Measurements from ENCODE around the gene MEOX2. TPM values are rescaled to one million over a fixed set of nuclear protein-coding genes. Genes with fewer than 3 reads are reported as not detected.

Gene MEOX2
- total and polyA plus RNA-seq, 10 of the 15 experiments (the other 5 are each of a cell fraction or from before 2014, with no cell fraction given) = not detected

DNA sequence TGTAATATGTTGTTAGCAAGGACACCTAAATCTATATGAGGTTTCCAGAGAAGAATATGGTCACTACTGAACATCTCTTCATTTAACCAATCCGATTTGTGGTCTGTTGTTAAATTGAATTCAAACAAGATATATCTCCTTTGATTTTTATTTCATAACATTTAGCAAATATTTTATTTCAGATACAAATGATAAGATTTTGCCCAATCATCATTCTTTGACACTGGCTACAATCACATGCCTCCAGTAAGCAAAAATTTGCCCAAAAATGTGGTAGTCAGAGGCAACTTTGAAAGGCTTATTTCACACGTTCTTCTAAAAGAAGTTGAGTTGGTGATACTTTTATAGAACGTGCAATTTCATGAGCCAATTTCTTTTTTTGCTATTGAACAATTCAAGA lies 79.9 kb downstream of the MEOX2 start:
- CTCF ChIA-PET = no interaction called here
- no peak overlapping the region for H3K9ac ChIP-seq (ENCODE audit: control insufficient read depth, insufficient read depth, low read length)
- WGBS (ENCODE audit: insufficient coverage, insufficient replicate concordance, low lambda C conversion rate, missing lambda C conversion rate) = 7% methylated on average over 3 of the region's 3 CpGs

DNA sequence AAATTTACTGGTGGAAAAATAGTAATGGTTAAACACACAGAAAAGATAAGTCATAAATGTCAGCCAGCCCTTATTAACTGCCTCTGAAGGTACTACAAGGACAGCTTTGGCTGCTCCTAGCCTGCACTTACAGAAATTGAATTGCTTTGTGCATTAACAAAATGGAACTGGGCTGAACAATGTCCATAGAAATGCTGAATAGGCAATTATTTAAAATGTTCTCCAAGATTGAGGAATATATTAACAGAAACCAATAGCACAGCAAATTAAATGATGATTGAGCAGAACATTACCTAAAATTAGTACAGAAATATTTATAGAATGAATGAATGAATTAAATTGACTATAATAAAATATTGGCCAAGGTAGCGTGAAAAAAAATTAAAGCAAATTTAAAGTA lies 82.3 kb downstream of the MEOX2 start:
- H3K9ac ChIP-seq (ENCODE audit: control insufficient read depth, insufficient read depth, low read length) = no peak overlapping the region
- DNase-seq (ENCODE audit: low read depth, low spot score) (no peak), FAIRE-seq (no peak), ATAC-seq (no peak)
- in situ Hi-C loops (cut with MboI) = no loop called here
- H3K4me1 ChIP-seq (ENCODE audit: control insufficient read depth, insufficient read depth, low read length) = no peaks in the 10 kb centered on the region
- H3K27ac ChIP-seq (ENCODE audit: control insufficient read depth, insufficient read depth) = no peak overlapping the region
- H3K4me3 ChIP-seq = no peak overlapping the region
- ChIA-PET POLR2A (no interaction called here), SMC1A (ENCODE audit: uncharacterized antibody, unreplicated experiment) (interaction anchor here (1.0 to 1.1 kb wide), 3 partner anchors 8 to 51 kb away, joined by 3 to 6 read pairs (median 3); no protein-coding TSS in a partner anchor), CTCF (no interaction called here), RAD21 (ENCODE audit: unreplicated experiment) (no interaction called here)
- no TSS peak for BruUV-seq (replicated peaks)
- intact Hi-C loops (cut with micrococcal nuclease; ENCODE audit: unreplicated experiment) = no loop called here
- 85% methylated on average over 1 of the region's 1 CpG for WGBS (ENCODE audit: insufficient coverage, insufficient replicate concordance, low lambda C conversion rate, missing lambda C conversion rate)
- H3K4me2 ChIP-seq (ENCODE audit: control insufficient read depth, insufficient read depth) = no peak overlapping the region
- TF ChIP-seq SMAD5 (IDR thresholded peaks at IDR 0.05; ENCODE audit: low read depth) (no peak), BRCA1 (IDR thresholded peaks at IDR 0.05; ENCODE audit: low read depth, low read length) (no peak), MXI1 (IDR thresholded peaks at IDR 0.05; ENCODE audit: low read depth, low read length) (no peak), CHD2 (IDR thresholded peaks at IDR 0.05; ENCODE audit: borderline replicate concordance, low read depth, low read length) (no peak), LARP7 (IDR thresholded peaks at IDR 0.05) (no peak)
- TF ChIP-seq, protein P1, sequence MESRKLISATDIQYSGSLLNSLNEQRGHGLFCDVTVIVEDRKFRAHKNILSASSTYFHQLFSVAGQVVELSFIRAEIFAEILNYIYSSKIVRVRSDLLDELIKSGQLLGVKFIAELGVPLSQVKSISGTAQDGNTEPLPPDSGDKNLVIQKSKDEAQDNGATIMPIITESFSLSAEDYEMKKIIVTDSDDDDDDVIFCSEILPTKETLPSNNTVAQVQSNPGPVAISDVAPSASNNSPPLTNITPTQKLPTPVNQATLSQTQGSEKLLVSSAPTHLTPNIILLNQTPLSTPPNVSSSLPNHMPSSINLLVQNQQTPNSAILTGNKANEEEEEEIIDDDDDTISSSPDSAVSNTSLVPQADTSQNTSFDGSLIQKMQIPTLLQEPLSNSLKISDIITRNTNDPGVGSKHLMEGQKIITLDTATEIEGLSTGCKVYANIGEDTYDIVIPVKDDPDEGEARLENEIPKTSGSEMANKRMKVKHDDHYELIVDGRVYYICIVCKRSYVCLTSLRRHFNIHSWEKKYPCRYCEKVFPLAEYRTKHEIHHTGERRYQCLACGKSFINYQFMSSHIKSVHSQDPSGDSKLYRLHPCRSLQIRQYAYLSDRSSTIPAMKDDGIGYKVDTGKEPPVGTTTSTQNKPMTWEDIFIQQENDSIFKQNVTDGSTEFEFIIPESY (IDR thresholded peaks at IDR 0.05) = no peak
- TF ChIP-seq, protein P2, sequence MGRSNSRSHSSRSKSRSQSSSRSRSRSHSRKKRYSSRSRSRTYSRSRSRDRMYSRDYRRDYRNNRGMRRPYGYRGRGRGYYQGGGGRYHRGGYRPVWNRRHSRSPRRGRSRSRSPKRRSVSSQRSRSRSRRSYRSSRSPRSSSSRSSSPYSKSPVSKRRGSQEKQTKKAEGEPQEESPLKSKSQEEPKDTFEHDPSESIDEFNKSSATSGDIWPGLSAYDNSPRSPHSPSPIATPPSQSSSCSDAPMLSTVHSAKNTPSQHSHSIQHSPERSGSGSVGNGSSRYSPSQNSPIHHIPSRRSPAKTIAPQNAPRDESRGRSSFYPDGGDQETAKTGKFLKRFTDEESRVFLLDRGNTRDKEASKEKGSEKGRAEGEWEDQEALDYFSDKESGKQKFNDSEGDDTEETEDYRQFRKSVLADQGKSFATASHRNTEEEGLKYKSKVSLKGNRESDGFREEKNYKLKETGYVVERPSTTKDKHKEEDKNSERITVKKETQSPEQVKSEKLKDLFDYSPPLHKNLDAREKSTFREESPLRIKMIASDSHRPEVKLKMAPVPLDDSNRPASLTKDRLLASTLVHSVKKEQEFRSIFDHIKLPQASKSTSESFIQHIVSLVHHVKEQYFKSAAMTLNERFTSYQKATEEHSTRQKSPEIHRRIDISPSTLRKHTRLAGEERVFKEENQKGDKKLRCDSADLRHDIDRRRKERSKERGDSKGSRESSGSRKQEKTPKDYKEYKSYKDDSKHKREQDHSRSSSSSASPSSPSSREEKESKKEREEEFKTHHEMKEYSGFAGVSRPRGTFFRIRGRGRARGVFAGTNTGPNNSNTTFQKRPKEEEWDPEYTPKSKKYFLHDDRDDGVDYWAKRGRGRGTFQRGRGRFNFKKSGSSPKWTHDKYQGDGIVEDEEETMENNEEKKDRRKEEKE (IDR thresholded peaks at IDR 0.05) = no peak
- TF ChIP-seq, protein P3, sequence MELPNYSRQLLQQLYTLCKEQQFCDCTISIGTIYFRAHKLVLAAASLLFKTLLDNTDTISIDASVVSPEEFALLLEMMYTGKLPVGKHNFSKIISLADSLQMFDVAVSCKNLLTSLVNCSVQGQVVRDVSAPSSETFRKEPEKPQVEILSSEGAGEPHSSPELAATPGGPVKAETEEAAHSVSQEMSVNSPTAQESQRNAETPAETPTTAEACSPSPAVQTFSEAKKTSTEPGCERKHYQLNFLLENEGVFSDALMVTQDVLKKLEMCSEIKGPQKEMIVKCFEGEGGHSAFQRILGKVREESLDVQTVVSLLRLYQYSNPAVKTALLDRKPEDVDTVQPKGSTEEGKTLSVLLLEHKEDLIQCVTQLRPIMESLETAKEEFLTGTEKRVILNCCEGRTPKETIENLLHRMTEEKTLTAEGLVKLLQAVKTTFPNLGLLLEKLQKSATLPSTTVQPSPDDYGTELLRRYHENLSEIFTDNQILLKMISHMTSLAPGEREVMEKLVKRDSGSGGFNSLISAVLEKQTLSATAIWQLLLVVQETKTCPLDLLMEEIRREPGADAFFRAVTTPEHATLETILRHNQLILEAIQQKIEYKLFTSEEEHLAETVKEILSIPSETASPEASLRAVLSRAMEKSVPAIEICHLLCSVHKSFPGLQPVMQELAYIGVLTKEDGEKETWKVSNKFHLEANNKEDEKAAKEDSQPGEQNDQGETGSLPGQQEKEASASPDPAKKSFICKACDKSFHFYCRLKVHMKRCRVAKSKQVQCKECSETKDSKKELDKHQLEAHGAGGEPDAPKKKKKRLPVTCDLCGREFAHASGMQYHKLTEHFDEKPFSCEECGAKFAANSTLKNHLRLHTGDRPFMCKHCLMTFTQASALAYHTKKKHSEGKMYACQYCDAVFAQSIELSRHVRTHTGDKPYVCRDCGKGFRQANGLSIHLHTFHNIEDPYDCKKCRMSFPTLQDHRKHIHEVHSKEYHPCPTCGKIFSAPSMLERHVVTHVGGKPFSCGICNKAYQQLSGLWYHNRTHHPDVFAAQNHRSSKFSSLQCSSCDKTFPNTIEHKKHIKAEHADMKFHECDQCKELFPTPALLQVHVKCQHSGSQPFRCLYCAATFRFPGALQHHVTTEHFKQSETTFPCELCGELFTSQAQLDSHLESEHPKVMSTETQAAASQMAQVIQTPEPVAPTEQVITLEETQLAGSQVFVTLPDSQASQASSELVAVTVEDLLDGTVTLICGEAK (IDR thresholded peaks at IDR 0.05; ENCODE audit: borderline replicate concordance) = no peak
- no peaks in the 10 kb centered on the region for H3K36me3 ChIP-seq (ENCODE audit: control insufficient read depth in 2 of 2, insufficient read depth in 2 of 2, low read length in 1 of 2)
- H2AFZ ChIP-seq (ENCODE audit: control insufficient read depth, low read depth, low read length) = no peak overlapping the region
- H3K27me3 ChIP-seq (replicated peaks in 1 of 2; ENCODE audit: control insufficient read depth in 2 of 2, insufficient read depth in 2 of 2, low read length in 1 of 2) = no peaks in the 10 kb centered on the region
- no peaks in the 10 kb centered on the region for H3K9me3 ChIP-seq (replicated peaks; ENCODE audit: control insufficient read depth, insufficient read depth, low read length)
- H4K20me1 ChIP-seq (ENCODE audit: control insufficient read depth, insufficient read depth) = no peaks in the 10 kb centered on the region
- no peaks in the 10 kb centered on the region for H3K79me2 ChIP-seq (ENCODE audit: control insufficient read depth, insufficient read depth, low read length)

More for the DNA sequence above, 79.9 kb downstream of the MEOX2 start:
- Histone ChIP-seq H3K4me3 (no peak overlapping the region), H3K4me1 (ENCODE audit: control insufficient read depth, insufficient read depth, low read length) (no peaks in the 10 kb centered on the region), H3K27ac (ENCODE audit: control insufficient read depth, insufficient read depth) (no peak overlapping the region), H4K20me1 (ENCODE audit: control insufficient read depth, insufficient read depth) (no peaks in the 10 kb centered on the region), H3K27me3 (replicated peaks in 1 of 2; ENCODE audit: control insufficient read depth in 2 of 2, insufficient read depth in 2 of 2, low read length in 1 of 2) (no peaks in the 10 kb centered on the region), H2AFZ (ENCODE audit: control insufficient read depth, low read depth, low read length) (no peak overlapping the region), H3K9me3 (replicated peaks; ENCODE audit: control insufficient read depth, insufficient read depth, low read length) (no peaks in the 10 kb centered on the region), H3K36me3 (ENCODE audit: control insufficient read depth in 2 of 2, insufficient read depth in 2 of 2, low read length in 1 of 2) (no peaks in the 10 kb centered on the region), H3K79me2 (ENCODE audit: control insufficient read depth, insufficient read depth, low read length) (no peaks in the 10 kb centered on the region), H3K4me2 (ENCODE audit: control insufficient read depth, insufficient read depth) (no peak overlapping the region)
- ATAC-seq = no peak
- ChIA-PET POLR2A (no interaction called here), SMC1A (ENCODE audit: uncharacterized antibody, unreplicated experiment) (no interaction called here), RAD21 (ENCODE audit: unreplicated experiment) (no interaction called here)
- no TSS peak for BruUV-seq (replicated peaks)
- FAIRE-seq = no peak
- no peak for DNase-seq (ENCODE audit: low read depth, low spot score)
- intact Hi-C loops (cut with micrococcal nuclease; ENCODE audit: unreplicated experiment) (no loop called here), in situ Hi-C loops (cut with MboI) (no loop called here)
- TF ChIP-seq EP300 (IDR thresholded peaks at IDR 0.05; ENCODE audit: borderline replicate concordance in 1 of 2, control insufficient read depth in 1 of 2, low read depth in 2 of 2, low read length in 2 of 2) = no peak
- TF ChIP-seq EED (IDR thresholded peaks at IDR 0.05; ENCODE audit: low read depth) = no peak
- no peak for TF ChIP-seq ZNF384 (IDR thresholded peaks at IDR 0.05; ENCODE audit: borderline replicate concordance, low read depth, low read length)

All from GM12878 (cell line).